Vagina (tissue), 2 donors: ENCODE data around the gene SLC35G2. TPM values are rescaled to one million over a fixed set of nuclear protein-coding genes. Genes with fewer than 3 reads are reported as not detected.

Experiments used
- DNase-seq, 2 donors: peaks; one replicate each; pipeline ENCODE4 v3.0.0-alpha.2; 2017; ENCODE audit errors: extremely low spot score in 2 of 2
- H3K27ac ChIP-seq: fragments of 200-600 bp; sonication (generic); one replicate; pipeline ENCODE4 v1.5.1; 2019
- H3K27me3 ChIP-seq: fragments of 200-600 bp; sonication (generic); one replicate; pipeline ENCODE4 v1.5.1; 2019
- H3K36me3 ChIP-seq, 2 donors: fragments of 200-600 bp; sonication (generic); one replicate each; pipeline ENCODE4 v1.5.1; 2017 to 2019
- H3K4me1 ChIP-seq: fragments of 200-600 bp; sonication (generic); one replicate; pipeline ENCODE4 v1.5.1; 2019
- H3K4me3 ChIP-seq, 2 donors: fragments of 200-600 bp; sonication (generic); 1 replicate in 1 of 2; 2 replicates in 1 of 2; pipeline ENCODE4 v1.5.1; 2016 to 2019
- H3K9me3 ChIP-seq: fragments of 200-600 bp; sonication (generic); one replicate; pipeline ENCODE4 v1.5.1; 2019
- POLR2A ChIP-seq, 2 donors: fragments of 450-650 bp; IDR thresholded peaks; one replicate each; pipeline ENCODE4 v1.6.1; 2017; ENCODE audit warnings: antibody characterized with exemption in 2 of 2, mild to moderate bottlenecking in 2 of 2, moderate library complexity in 2 of 2
- POLR2AphosphoS5 ChIP-seq, 2 donors: sonication (generic); formaldehyde crosslinking; IDR thresholded peaks; one replicate each; pipeline ENCODE4 v1.9.0; 2017; ENCODE audit warnings: antibody characterized with exemption in 2 of 2, mild to moderate bottlenecking in 2 of 2, low read depth in 1 of 2; ENCODE audit not compliant: insufficient read depth in 1 of 2
- intact Hi-C: fragments of 100-400 bp; cut with DNase I; formaldehyde crosslinking; loops from one replicate; pipeline ENCODE4 v1.15.1; 2023
- total RNA-seq: library from RNA; depleted of rRNA; stranded (reverse); fragments of >200 nt; gene quantifications from one replicate; pipeline ENCODE4 v1.2.3, GENCODE V29; 2016
- TF ChIP-seq, protein P1 (sequence below), 3 experiments: fragments of 450-650 bp in 2 of 3; fragments of 200-600 bp in 1 of 3; sonication (generic) in 1 of 3; IDR thresholded peaks; one replicate each; pipeline ENCODE4 v1.5.1; 2017 to 2019; ENCODE audit warnings: antibody characterized with exemption in 3 of 3, mild to moderate bottlenecking in 2 of 3, moderate library complexity in 2 of 3

SLC35G2 gene
- total RNA-seq, 1 donor from 2014 or later: 9.3 TPM

DNA sequence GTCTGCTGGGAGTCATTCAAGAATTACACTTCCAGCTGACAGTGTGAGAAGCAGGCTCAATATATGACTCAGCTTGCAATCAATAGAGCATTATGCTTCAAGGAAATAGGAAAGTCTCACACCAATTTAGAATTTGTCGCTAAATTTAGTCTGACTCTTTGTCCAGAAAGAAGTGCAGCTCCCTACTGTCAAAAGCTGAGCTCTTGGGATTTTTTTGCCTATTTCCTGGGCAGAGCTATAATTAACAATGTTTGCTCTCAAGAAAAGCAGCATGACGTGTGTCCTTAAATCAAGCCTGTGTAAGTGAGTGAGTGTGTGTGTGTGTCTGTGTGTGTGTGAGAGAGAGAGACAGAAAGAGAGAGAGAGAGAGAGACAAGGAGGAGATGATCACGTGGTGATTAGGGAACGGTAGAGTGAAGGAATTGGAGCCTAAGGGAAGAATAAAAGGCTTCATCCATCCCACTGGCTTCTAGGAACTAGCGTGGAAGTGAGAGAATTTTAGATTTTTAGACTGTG, 16.4 kb upstream of the SLC35G2 start:
- no peak for DNase-seq

DNA sequence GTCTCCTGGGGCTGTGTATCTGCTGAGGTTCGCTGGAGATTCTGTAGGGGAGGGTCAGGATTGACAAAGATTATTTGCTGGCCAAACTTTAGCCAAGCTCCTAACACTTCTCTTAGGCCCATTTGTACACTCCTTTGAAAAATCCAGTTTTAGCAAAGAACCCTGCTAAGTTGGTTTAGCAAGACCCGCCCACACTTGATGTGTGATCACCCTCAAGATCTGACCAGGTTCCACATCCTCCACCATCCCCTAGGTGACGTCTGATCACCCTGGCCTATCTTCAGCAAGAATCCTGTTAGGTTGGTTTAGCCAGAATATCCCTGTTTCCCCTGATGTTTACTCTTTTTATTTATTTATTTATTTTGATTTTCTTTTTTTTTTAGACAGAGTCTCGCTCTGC, 14.8 kb upstream of the SLC35G2 start:
- DNase-seq: no peak
- intact Hi-C loops: no loop called here
- H3K4me1 ChIP-seq: peaks cover 11% of the 10 kb centered on the region
- H3K9me3 ChIP-seq: no peaks in the 10 kb centered on the region
- TF ChIP-seq POLR2AphosphoS5 (IDR thresholded peaks at IDR 0.05; ENCODE audit: insufficient read depth in 1 of 2, low read depth in 1 of 2) (no peak), POLR2A (IDR thresholded peaks at IDR 0.05) (no peak)
- TF ChIP-seq, protein P1, sequence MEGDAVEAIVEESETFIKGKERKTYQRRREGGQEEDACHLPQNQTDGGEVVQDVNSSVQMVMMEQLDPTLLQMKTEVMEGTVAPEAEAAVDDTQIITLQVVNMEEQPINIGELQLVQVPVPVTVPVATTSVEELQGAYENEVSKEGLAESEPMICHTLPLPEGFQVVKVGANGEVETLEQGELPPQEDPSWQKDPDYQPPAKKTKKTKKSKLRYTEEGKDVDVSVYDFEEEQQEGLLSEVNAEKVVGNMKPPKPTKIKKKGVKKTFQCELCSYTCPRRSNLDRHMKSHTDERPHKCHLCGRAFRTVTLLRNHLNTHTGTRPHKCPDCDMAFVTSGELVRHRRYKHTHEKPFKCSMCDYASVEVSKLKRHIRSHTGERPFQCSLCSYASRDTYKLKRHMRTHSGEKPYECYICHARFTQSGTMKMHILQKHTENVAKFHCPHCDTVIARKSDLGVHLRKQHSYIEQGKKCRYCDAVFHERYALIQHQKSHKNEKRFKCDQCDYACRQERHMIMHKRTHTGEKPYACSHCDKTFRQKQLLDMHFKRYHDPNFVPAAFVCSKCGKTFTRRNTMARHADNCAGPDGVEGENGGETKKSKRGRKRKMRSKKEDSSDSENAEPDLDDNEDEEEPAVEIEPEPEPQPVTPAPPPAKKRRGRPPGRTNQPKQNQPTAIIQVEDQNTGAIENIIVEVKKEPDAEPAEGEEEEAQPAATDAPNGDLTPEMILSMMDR (IDR thresholded peaks at IDR 0.05): no peak
- H3K27me3 ChIP-seq: no peaks in the 10 kb centered on the region
- no peak overlapping the region for H3K27ac ChIP-seq
- no peaks in the 10 kb centered on the region for H3K36me3 ChIP-seq
- H3K4me3 ChIP-seq: no peak overlapping the region

More for the DNA sequence above, 16.4 kb upstream of the SLC35G2 start:
- no peaks in the 10 kb centered on the region for H3K9me3 ChIP-seq
- peak in 1 of 2 donors; percentile 28 for TF ChIP-seq POLR2AphosphoS5 (IDR thresholded peaks at IDR 0.05; ENCODE audit: insufficient read depth in 1 of 2, low read depth in 1 of 2)
- TF ChIP-seq, protein P1 (IDR thresholded peaks at IDR 0.05): no peak
- no peak for TF ChIP-seq POLR2A (IDR thresholded peaks at IDR 0.05)
- H3K27me3 ChIP-seq: no peaks in the 10 kb centered on the region
- peaks cover 11% of the 10 kb centered on the region for H3K4me1 ChIP-seq
- no peaks in the 10 kb centered on the region for H3K36me3 ChIP-seq
- no peak overlapping the region for H3K4me3 ChIP-seq
- intact Hi-C loops: no loop called here
- peak overlapping the region; percentile 11 for H3K27ac ChIP-seq

DNA sequence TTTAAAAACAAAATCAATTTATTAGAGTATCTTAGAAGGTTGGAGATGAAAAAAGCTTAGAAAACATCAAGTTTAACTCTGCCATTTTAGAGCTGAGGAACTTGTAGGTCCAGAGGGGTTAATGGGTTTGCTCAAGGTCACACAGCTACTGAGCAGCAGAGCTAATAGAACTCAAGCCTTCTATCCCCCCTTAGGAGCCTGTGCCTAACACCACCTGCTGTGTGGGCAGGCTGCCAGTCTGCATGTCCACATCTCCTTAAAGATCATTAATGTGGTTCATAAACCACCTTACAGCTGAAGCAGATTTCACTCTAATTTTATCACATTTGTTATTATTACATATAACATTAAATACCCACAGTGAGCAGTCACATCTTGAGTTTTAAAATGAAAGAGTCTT, 14.1 kb upstream of the SLC35G2 start:
- no peaks in the 10 kb centered on the region for H3K27me3 ChIP-seq
- H3K4me3 ChIP-seq: no peak overlapping the region
- H3K4me1 ChIP-seq: peaks cover 11% of the 10 kb centered on the region
- intact Hi-C loops: no loop called here
- H3K36me3 ChIP-seq: no peaks in the 10 kb centered on the region
- DNase-seq: no peak
- TF ChIP-seq POLR2AphosphoS5 (IDR thresholded peaks at IDR 0.05; ENCODE audit: insufficient read depth in 1 of 2, low read depth in 1 of 2) (no peak), POLR2A (IDR thresholded peaks at IDR 0.05) (no peak)
- TF ChIP-seq, protein P1 (IDR thresholded peaks at IDR 0.05): no peak
- no peak overlapping the region for H3K27ac ChIP-seq
- no peaks in the 10 kb centered on the region for H3K9me3 ChIP-seq

DNA sequence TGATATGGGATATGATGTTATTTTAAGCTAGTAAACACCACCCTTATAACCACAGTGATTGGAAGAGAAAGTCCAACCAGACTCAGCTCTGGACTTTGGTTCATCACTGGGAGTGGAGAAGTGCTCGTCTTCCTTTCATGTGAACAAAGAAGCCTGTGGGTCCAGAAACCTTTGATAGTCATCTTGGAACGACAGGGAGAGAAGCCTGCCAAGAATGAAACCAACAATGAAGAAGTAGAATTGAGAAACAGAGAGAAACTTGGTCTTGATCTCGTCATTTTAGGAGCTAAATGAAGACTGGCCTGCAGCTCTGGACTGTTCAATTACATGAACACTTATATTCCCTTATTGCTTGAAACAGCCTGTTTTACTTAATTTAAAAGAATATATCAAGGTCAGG, 13.1 kb upstream of the SLC35G2 start:
- H3K36me3 ChIP-seq: no peaks in the 10 kb centered on the region
- no peak for DNase-seq
- no peaks in the 10 kb centered on the region for H3K9me3 ChIP-seq
- H3K27ac ChIP-seq: no peak overlapping the region
- TF ChIP-seq POLR2AphosphoS5 (IDR thresholded peaks at IDR 0.05; ENCODE audit: insufficient read depth in 1 of 2, low read depth in 1 of 2): no peak
- no peak for TF ChIP-seq POLR2A (IDR thresholded peaks at IDR 0.05)
- TF ChIP-seq, protein P1 (IDR thresholded peaks at IDR 0.05): no peak
- H3K4me3 ChIP-seq: no peak overlapping the region
- no peaks in the 10 kb centered on the region for H3K27me3 ChIP-seq
- peaks cover 11% of the 10 kb centered on the region for H3K4me1 ChIP-seq
- intact Hi-C loops: no loop called here

DNA sequence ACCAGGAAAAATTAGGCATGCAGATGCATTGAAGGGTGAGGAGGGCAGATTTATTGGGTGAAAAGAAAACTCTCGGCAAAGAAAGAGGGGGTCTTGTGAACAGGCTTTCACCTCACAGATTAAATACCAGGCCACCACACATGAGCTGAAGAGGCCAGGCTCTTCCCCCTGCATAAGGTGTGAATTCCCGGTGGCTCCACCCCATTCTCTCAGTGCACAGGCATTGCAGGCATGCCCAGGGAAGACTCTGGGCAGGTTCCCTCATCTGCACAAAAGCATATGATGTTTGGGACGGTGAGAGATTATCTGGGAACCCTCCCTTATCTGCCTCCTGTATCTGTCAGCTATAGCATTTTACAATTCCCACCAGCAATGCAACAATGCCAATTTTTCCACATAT, 7.2 kb upstream of the SLC35G2 start:
- H3K27me3 ChIP-seq: no peaks in the 10 kb centered on the region
- H3K36me3 ChIP-seq: no peaks in the 10 kb centered on the region
- H3K9me3 ChIP-seq: no peaks in the 10 kb centered on the region
- no peak for DNase-seq
- no peaks in the 10 kb centered on the region for H3K4me1 ChIP-seq
- H3K27ac ChIP-seq: no peak overlapping the region
- TF ChIP-seq, protein P1 (IDR thresholded peaks at IDR 0.05): no peak
- TF ChIP-seq POLR2A (IDR thresholded peaks at IDR 0.05): no peak
- TF ChIP-seq POLR2AphosphoS5 (IDR thresholded peaks at IDR 0.05; ENCODE audit: insufficient read depth in 1 of 2, low read depth in 1 of 2): no peak
- intact Hi-C loops: no loop called here
- H3K4me3 ChIP-seq: no peak overlapping the region
